ENCODE results near the gene TARS1. TPM values are rescaled to one million over a fixed set of nuclear protein-coding genes. Genes with fewer than 3 reads are reported as not detected.

Gene TARS1
- total and polyA plus RNA-seq, 9 donors = 34.1 to 176 (median 48.9) TPM

- no peaks in the 10 kb centered on the region for H3K9me3 ChIP-seq
- intact Hi-C loops (cut with DNase I) = no loop called here
- 38 to 55% (median 54%) methylated on average over 2 of the region's 2 CpGs for WGBS, 3 donors
- no peak overlapping the region for H3K27ac ChIP-seq
- TF ChIP-seq CTCF (IDR thresholded peaks at IDR 0.05) = no peak
- no peak for TF ChIP-seq EP300 (IDR thresholded peaks at IDR 0.05)
- TF ChIP-seq POLR2A (IDR thresholded peaks at IDR 0.05) = no peak
- H3K4me3 ChIP-seq = no peak overlapping the region
- no peaks in the 10 kb centered on the region for H3K36me3 ChIP-seq
- H3K4me1 ChIP-seq (ENCODE audit: insufficient read depth) = no peaks in the 10 kb centered on the region
- no peaks in the 10 kb centered on the region for H3K27me3 ChIP-seq
- no peak for DNase-seq
Observed at GRCh38 chr5:33403187-33403586, 37.6 kb upstream of the TARS1 start.

- Histone ChIP-seq H3K4me1 (ENCODE audit: insufficient read depth) (no peaks in the 10 kb centered on the region), H3K36me3 (no peaks in the 10 kb centered on the region), H3K4me3 (no peak overlapping the region), H3K27me3 (no peaks in the 10 kb centered on the region), H3K9me3 (no peaks in the 10 kb centered on the region), H3K27ac (no peak overlapping the region)
- 42 to 58% (median 48%) methylated on average over 2 of the region's 2 CpGs for WGBS, 3 donors
- TF ChIP-seq POLR2A (IDR thresholded peaks at IDR 0.05) (no peak), CTCF (IDR thresholded peaks at IDR 0.05) (no peak), EP300 (IDR thresholded peaks at IDR 0.05) (no peak)
- intact Hi-C loops (cut with DNase I) = no loop called here
- no peak for DNase-seq
Observed at GRCh38 chr5:33408816-33409215, 31.9 kb upstream of the TARS1 start.

GRCh38 chr5:33409435-33410170 lies 31.2 kb upstream of the TARS1 start:
- intact Hi-C loops (cut with DNase I) = no loop called here
- TF ChIP-seq CTCF (IDR thresholded peaks at IDR 0.05) (no peak), POLR2A (IDR thresholded peaks at IDR 0.05) (no peak), EP300 (IDR thresholded peaks at IDR 0.05) (no peak)
- Histone ChIP-seq H3K27ac (no peak overlapping the region), H3K4me1 (ENCODE audit: insufficient read depth) (no peaks in the 10 kb centered on the region), H3K9me3 (no peaks in the 10 kb centered on the region), H3K27me3 (no peaks in the 10 kb centered on the region), H3K36me3 (no peaks in the 10 kb centered on the region), H3K4me3 (no peak overlapping the region)
- DNase-seq = peak in 3 of 5 donors; percentile 40 to 58 (median 49)
- WGBS, 3 donors = 59 to 61% (median 60%) methylated on average over 7 of the region's 7 CpGs

- Histone ChIP-seq H3K36me3 (no peaks in the 10 kb centered on the region), H3K27ac (no peak overlapping the region), H3K27me3 (no peaks in the 10 kb centered on the region), H3K4me1 (ENCODE audit: insufficient read depth) (no peaks in the 10 kb centered on the region), H3K4me3 (no peak overlapping the region), H3K9me3 (no peaks in the 10 kb centered on the region)
- TF ChIP-seq POLR2A (IDR thresholded peaks at IDR 0.05) (no peak), EP300 (IDR thresholded peaks at IDR 0.05) (no peak), CTCF (IDR thresholded peaks at IDR 0.05) (no peak)
- no peak for DNase-seq
- 32 to 42% (median 37%) methylated on average over 1 of the region's 1 CpG for WGBS, 3 donors
- intact Hi-C loops (cut with DNase I) = no loop called here
Observed at GRCh38 chr5:33410221-33410620, 30.5 kb upstream of the TARS1 start.

All from ovary (tissue), 9 donors.